ENCODE measurements around the gene ASCC1. TPM values are rescaled to one million over a fixed set of nuclear protein-coding genes. Genes with fewer than 3 reads are reported as not detected.

The ASCC1 gene
- total and polyA plus RNA-seq, 2 of the 13 experiments (the other 11 are each of a cell fraction or from before 2014, with no cell fraction given): 21.6 to 30.1 TPM

DNA sequence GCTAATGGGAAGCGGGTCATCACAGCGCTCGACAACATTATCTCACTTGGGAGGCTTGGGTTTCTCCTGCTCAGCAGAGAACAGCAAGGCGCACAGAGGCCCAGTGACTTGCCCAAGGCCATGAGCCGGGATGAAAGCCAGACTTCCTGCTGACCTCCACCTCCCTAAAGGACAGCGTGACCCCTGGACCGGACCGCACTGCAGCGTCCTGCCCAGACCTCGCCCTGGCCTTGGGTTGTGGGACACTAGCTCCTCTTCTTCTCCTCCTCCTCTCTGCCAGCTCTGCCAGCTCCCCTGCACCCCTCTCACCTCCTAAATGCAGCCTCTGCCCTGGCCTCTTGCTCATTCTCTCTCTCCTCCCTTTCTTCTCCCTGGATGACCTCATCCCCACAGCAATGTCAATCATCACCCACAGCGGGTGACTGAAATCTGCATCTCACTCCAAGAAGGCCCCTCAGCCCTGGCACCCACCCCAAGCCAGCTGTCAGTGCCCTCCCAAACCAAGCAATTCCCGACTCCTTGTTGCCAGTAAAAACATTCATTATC is 147.1 kb downstream of the ASCC1 start (continued):
- no peak for TF ChIP-seq ZHX1 (CRISPR knock-in tag; IDR thresholded peaks at IDR 0.05; ENCODE audit: low read depth)
- TF ChIP-seq ZFP62 (CRISPR knock-in tag; IDR thresholded peaks at IDR 0.05): no peak
- TF ChIP-seq PRDM15 (CRISPR knock-in tag; IDR thresholded peaks at IDR 0.05): no peak
- TF ChIP-seq PLRG1 (conservative IDR thresholded peaks at IDR 0.05): no peak
- TF ChIP-seq HNF4A (CRISPR knock-in tag; IDR thresholded peaks at IDR 0.05): peak; percentile 88
- TF ChIP-seq ZNF563 (CRISPR knock-in tag; IDR thresholded peaks at IDR 0.05): no peak
- TF ChIP-seq FOXA1 (IDR thresholded peaks at IDR 0.05): no peak
- TF ChIP-seq FOXA1 (CRISPR knock-in tag; IDR thresholded peaks at IDR 0.05): no peak
- TF ChIP-seq FUBP1 (CRISPR knock-in tag; IDR thresholded peaks at IDR 0.05; ENCODE audit: borderline replicate concordance): no peak
- TF ChIP-seq, protein P1, sequence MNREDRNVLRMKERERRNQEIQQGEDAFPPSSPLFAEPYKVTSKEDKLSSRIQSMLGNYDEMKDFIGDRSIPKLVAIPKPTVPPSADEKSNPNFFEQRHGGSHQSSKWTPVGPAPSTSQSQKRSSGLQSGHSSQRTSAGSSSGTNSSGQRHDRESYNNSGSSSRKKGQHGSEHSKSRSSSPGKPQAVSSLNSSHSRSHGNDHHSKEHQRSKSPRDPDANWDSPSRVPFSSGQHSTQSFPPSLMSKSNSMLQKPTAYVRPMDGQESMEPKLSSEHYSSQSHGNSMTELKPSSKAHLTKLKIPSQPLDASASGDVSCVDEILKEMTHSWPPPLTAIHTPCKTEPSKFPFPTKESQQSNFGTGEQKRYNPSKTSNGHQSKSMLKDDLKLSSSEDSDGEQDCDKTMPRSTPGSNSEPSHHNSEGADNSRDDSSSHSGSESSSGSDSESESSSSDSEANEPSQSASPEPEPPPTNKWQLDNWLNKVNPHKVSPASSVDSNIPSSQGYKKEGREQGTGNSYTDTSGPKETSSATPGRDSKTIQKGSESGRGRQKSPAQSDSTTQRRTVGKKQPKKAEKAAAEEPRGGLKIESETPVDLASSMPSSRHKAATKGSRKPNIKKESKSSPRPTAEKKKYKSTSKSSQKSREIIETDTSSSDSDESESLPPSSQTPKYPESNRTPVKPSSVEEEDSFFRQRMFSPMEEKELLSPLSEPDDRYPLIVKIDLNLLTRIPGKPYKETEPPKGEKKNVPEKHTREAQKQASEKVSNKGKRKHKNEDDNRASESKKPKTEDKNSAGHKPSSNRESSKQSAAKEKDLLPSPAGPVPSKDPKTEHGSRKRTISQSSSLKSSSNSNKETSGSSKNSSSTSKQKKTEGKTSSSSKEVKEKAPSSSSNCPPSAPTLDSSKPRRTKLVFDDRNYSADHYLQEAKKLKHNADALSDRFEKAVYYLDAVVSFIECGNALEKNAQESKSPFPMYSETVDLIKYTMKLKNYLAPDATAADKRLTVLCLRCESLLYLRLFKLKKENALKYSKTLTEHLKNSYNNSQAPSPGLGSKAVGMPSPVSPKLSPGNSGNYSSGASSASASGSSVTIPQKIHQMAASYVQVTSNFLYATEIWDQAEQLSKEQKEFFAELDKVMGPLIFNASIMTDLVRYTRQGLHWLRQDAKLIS (CRISPR knock-in tag; IDR thresholded peaks at IDR 0.05): no peak
- TF ChIP-seq, protein P2, sequence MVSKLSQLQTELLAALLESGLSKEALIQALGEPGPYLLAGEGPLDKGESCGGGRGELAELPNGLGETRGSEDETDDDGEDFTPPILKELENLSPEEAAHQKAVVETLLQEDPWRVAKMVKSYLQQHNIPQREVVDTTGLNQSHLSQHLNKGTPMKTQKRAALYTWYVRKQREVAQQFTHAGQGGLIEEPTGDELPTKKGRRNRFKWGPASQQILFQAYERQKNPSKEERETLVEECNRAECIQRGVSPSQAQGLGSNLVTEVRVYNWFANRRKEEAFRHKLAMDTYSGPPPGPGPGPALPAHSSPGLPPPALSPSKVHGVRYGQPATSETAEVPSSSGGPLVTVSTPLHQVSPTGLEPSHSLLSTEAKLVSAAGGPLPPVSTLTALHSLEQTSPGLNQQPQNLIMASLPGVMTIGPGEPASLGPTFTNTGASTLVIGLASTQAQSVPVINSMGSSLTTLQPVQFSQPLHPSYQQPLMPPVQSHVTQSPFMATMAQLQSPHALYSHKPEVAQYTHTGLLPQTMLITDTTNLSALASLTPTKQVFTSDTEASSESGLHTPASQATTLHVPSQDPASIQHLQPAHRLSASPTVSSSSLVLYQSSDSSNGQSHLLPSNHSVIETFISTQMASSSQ (IDR thresholded peaks at IDR 0.05; ENCODE audit: low read depth): no peak; the same call in 1 of the 2 replicates
- TF ChIP-seq, protein P2 (CRISPR knock-in tag; IDR thresholded peaks at IDR 0.05; ENCODE audit: borderline replicate concordance): no peak; the same call in 1 of the 2 replicates
- no peak for TF ChIP-seq NCOA1 (CRISPR knock-in tag; IDR thresholded peaks at IDR 0.05)

All from HepG2 (cell line).